SK-N-SH (cell line): ENCODE measurements around the gene PLCB1. TPM values are rescaled to one million over a fixed set of nuclear protein-coding genes. Genes with fewer than 3 reads are reported as not detected.

ENCODE experiments used
- CTCF ChIA-PET: fragments of 300-600, 350-600 bp; formaldehyde crosslinking; extraction: SDS; loops from one replicate; lab custom pipeline; 2021; lab: Yijun Ruan, JAX
- POLR2A ChIA-PET: fragments of 350-600 bp; sonication (Branson Sonifier 250); formaldehyde crosslinking; extraction: SDS; loops from one replicate; lab custom pipeline; 2020; ENCODE audit warnings: antibody characterized with exemption, inconsistent platforms; lab: Yijun Ruan, JAX
- DNase-seq: peaks from one replicate; pipeline ENCODE4 v3.0.0; 2012
- H2AFZ ChIP-seq: fragments of 200-600 bp; sonication (generic); 2 replicates; pipeline ENCODE4 v1.8.1; 2016; ENCODE audit warnings: antibody characterized with exemption, mild to moderate bottlenecking, low read depth
- H3F3A ChIP-seq: fragments of 200-600 bp; sonication (generic); replicated peaks from 2 replicates; pipeline ENCODE3; 2016; ENCODE audit warnings: antibody characterized with exemption, mild to moderate bottlenecking; ENCODE audit not compliant: insufficient read depth
- H3K27ac ChIP-seq, 2 experiments: fragments of 200-500 bp in 1 of 2; fragments of 200-600 bp in 1 of 2; sonication (Bioruptor generic) in 1 of 2; sonication (generic), shearing (Covaris generic) in 1 of 2; 2 replicates each; pipeline versions ENCODE4 v1.5.1 to v1.6.1; 2014 to 2016; ENCODE audit warnings: low read depth in 2 of 2, inconsistent platforms in 1 of 2, low read length in 1 of 2, mild to moderate bottlenecking in 1 of 2, mixed read lengths in 1 of 2
- H3K27me3 ChIP-seq: fragments of 200-600 bp; sonication (generic), shearing (Covaris generic); 2 replicates; pipeline ENCODE4 v1.6.1; 2016; ENCODE audit warnings: mixed run types; ENCODE audit not compliant: insufficient read depth
- H3K36me3 ChIP-seq, 2 experiments: fragments of 200-500 bp in 1 of 2; fragments of 200-600 bp in 1 of 2; sonication (Bioruptor generic) in 1 of 2; sonication (generic) in 1 of 2; replicated peaks in 1 of 2; 2 replicates each; pipeline versions ENCODE3 to v1.5.1; 2014 to 2016; ENCODE audit warnings: low read length in 1 of 2, mild to moderate bottlenecking in 1 of 2; ENCODE audit not compliant: insufficient read depth in 2 of 2, control insufficient read depth in 1 of 2
- H3K4me1 ChIP-seq, 2 experiments: fragments of 200-500 bp in 1 of 2; fragments of 200-600 bp in 1 of 2; sonication (Bioruptor generic) in 1 of 2; sonication (generic), shearing (Covaris generic) in 1 of 2; 2 replicates each; pipeline versions ENCODE4 v1.5.1 to v1.6.1; 2014 to 2016; ENCODE audit warnings: low read depth in 1 of 2, low read length in 1 of 2, mixed run types in 1 of 2; ENCODE audit not compliant: insufficient read depth in 2 of 2, control insufficient read depth in 1 of 2
- H3K4me2 ChIP-seq: fragments of 200-600 bp; sonication (generic), shearing (Covaris generic); 2 replicates; pipeline ENCODE4 v1.6.1; 2017; ENCODE audit warnings: mixed run types
- H3K4me3 ChIP-seq, 2 experiments: fragments of 200-500 bp in 1 of 2; fragments of 200-600 bp in 1 of 2; sonication (Bioruptor generic) in 1 of 2; sonication (generic), shearing (Covaris generic) in 1 of 2; 2 replicates each; pipeline versions ENCODE4 v1.5.1 to v1.8.1; 2014 to 2016; ENCODE audit warnings: low read depth in 2 of 2, inconsistent platforms in 1 of 2, low read length in 1 of 2, mild to moderate bottlenecking in 1 of 2, mixed read lengths in 1 of 2, moderate library complexity in 1 of 2
- H3K79me2 ChIP-seq: fragments of 200-600 bp; sonication (generic); 2 replicates; pipeline ENCODE4 v1.8.1; 2017; ENCODE audit warnings: mild to moderate bottlenecking; ENCODE audit not compliant: insufficient read depth
- H3K9ac ChIP-seq: fragments of 200-600 bp; sonication (generic); 2 replicates; pipeline ENCODE4 v1.6.1; 2017; ENCODE audit warnings: mixed run types
- H3K9me2 ChIP-seq: fragments of 200-600 bp; sonication (generic); 2 replicates; pipeline ENCODE4 v1.6.1; 2017; ENCODE audit warnings: mixed run types
- H3K9me3 ChIP-seq: fragments of 200-600 bp; sonication (generic); 2 replicates; pipeline ENCODE4 v1.6.1; 2017; ENCODE audit warnings: mixed run types, mild to moderate bottlenecking, moderate library complexity
- H4K20me1 ChIP-seq: fragments of 200-600 bp; sonication (generic); 2 replicates; pipeline ENCODE4 v1.6.1; 2017; ENCODE audit warnings: mild to moderate bottlenecking, mixed run types; ENCODE audit not compliant: insufficient read depth
- ELF1 ChIP-seq: IDR thresholded peaks from 2 replicates; pipeline ENCODE4 v1.4.0; 2012
- FOXJ3 ChIP-seq: sonication (generic); formaldehyde crosslinking; IDR thresholded peaks from 2 replicates; pipeline ENCODE4 v1.5.1; 2020; ENCODE audit warnings: mild to moderate bottlenecking, missing genetic modification reagents
- FOXM1 ChIP-seq: IDR thresholded peaks from 2 replicates; pipeline ENCODE4 v1.4.0; 2012; ENCODE audit warnings: low read depth, mild to moderate bottlenecking
- GABPA ChIP-seq: IDR thresholded peaks from 2 replicates; pipeline ENCODE4 v1.4.0; 2012; ENCODE audit warnings: low read depth, mild to moderate bottlenecking
- NRF1 ChIP-seq: IDR thresholded peaks from 2 replicates; pipeline ENCODE4 v1.6.1; 2012; ENCODE audit warnings: low read depth, mild to moderate bottlenecking, low read length
- RCOR1 ChIP-seq: fragments of 150-350 bp; IDR thresholded peaks from 2 replicates; pipeline ENCODE4 v1.6.1; 2017; ENCODE audit warnings: antibody characterized with exemption, low read length
- RXRA ChIP-seq: IDR thresholded peaks from 2 replicates; pipeline ENCODE4 v1.4.0; 2012; ENCODE audit warnings: low read depth, mild to moderate bottlenecking, borderline replicate concordance
- SMC3 ChIP-seq: IDR thresholded peaks from 2 replicates; pipeline ENCODE4 v1.6.1; 2012; ENCODE audit warnings: low read depth, low read length, improper control_type of control experiment
- TCF12 ChIP-seq: IDR thresholded peaks from 2 replicates; pipeline ENCODE4 v1.4.0; 2012
- TEAD4 ChIP-seq: IDR thresholded peaks from 2 replicates; pipeline ENCODE4 v1.4.0; 2012; ENCODE audit warnings: mild to moderate bottlenecking, borderline replicate concordance; ENCODE audit not compliant: insufficient read depth
- YY1 ChIP-seq: IDR thresholded peaks from 2 replicates; pipeline ENCODE4 v1.4.0; 2012; ENCODE audit warnings: low read depth, mild to moderate bottlenecking
- WGBS: methylation state at CpG from one replicate; pipeline ENCODE4 v1.1.6; 2017; ENCODE audit warnings: low lambda C conversion rate; 5-methylcytosine and 5-hydroxymethylcytosine counted together
- polyA plus RNA-seq, 3 experiments: library from polyadenylated mRNA; depleted of rRNA; stranded (reverse); fragments of >200 nt; gene quantifications; 2 replicates each; pipeline ENCODE4 v1.2.3, GENCODE V29; 2012
- TF ChIP-seq, protein P1 (sequence below): fragments of 200-600 bp; sonication (generic); IDR thresholded peaks from 2 replicates; pipeline ENCODE4 v1.6.1; 2017; ENCODE audit warnings: antibody characterized with exemption, mild to moderate bottlenecking, moderate library complexity
- TF ChIP-seq, protein P2 (sequence below): IDR thresholded peaks from 2 replicates; pipeline ENCODE4; 2012
- TF ChIP-seq, protein P3 (sequence below): IDR thresholded peaks from 2 replicates; pipeline ENCODE4 v1.4.0; 2012; ENCODE audit warnings: low read depth, borderline replicate concordance

The PLCB1 gene
- polyA plus RNA-seq, 1 of the 3 experiments (the other 2 are of a cell fraction) = 10.5 TPM

DNA sequence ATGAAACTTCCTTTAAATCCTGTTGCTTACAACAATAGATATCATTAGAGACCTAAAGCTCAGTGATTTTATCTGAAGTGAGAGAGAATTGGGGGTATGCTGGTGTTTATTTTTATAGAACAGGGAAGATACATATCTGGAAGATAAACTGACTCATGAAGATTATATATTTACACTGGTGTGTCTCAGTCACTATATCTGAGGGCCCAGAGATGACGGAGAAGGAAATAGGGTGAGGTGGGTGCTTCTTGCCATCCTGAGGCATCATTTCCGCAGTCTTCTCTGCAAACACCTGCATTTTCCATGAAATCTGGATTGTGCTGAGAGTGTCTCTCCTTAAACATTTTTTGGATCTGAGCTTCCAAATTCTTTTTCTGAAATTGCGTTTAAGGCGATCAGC is 5.9 kb upstream of the PLCB1 start:
- H3K27me3 ChIP-seq = no peaks in the 10 kb centered on the region
- DNase-seq = no peak
- H3F3A ChIP-seq = no peaks in the 10 kb centered on the region
- ChIA-PET POLR2A (no interaction called here), CTCF (interaction anchor here (0.6 to 20.5 kb wide), 6 partner anchors 22 to 595 kb away, joined by 3 to 269 read pairs (median 10); no protein-coding TSS in a partner anchor)
- 90% methylated on average over 4 of the region's 4 CpGs for WGBS
- TF ChIP-seq, protein P1, sequence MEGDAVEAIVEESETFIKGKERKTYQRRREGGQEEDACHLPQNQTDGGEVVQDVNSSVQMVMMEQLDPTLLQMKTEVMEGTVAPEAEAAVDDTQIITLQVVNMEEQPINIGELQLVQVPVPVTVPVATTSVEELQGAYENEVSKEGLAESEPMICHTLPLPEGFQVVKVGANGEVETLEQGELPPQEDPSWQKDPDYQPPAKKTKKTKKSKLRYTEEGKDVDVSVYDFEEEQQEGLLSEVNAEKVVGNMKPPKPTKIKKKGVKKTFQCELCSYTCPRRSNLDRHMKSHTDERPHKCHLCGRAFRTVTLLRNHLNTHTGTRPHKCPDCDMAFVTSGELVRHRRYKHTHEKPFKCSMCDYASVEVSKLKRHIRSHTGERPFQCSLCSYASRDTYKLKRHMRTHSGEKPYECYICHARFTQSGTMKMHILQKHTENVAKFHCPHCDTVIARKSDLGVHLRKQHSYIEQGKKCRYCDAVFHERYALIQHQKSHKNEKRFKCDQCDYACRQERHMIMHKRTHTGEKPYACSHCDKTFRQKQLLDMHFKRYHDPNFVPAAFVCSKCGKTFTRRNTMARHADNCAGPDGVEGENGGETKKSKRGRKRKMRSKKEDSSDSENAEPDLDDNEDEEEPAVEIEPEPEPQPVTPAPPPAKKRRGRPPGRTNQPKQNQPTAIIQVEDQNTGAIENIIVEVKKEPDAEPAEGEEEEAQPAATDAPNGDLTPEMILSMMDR = no peak
- no peak for TF ChIP-seq GABPA
- TF ChIP-seq TCF12 = no peak
- TF ChIP-seq, protein P2, sequence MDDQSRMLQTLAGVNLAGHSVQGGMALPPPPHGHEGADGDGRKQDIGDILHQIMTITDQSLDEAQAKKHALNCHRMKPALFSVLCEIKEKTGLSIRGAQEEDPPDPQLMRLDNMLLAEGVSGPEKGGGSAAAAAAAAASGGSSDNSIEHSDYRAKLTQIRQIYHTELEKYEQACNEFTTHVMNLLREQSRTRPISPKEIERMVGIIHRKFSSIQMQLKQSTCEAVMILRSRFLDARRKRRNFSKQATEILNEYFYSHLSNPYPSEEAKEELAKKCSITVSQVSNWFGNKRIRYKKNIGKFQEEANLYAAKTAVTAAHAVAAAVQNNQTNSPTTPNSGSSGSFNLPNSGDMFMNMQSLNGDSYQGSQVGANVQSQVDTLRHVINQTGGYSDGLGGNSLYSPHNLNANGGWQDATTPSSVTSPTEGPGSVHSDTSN = no peak
- TF ChIP-seq FOXJ3 = no peak
- TF ChIP-seq NRF1 = no peak
- no peak for TF ChIP-seq TEAD4
- H3K9me3 ChIP-seq = no peaks in the 10 kb centered on the region
- H3K79me2 ChIP-seq = no peaks in the 10 kb centered on the region
- no peak overlapping the region for H3K27ac ChIP-seq
- no peak overlapping the region for H3K9ac ChIP-seq
- no peak overlapping the region for H2AFZ ChIP-seq
- H4K20me1 ChIP-seq = no peaks in the 10 kb centered on the region
- no peak overlapping the region for H3K4me3 ChIP-seq
- H3K9me2 ChIP-seq = no peaks in the 10 kb centered on the region
- H3K4me1 ChIP-seq = peaks cover 4% of the 10 kb centered on the region in 2 experiments; a peak in 3 of 4 replicates
- H3K36me3 ChIP-seq = no peaks in the 10 kb centered on the region
- no peak overlapping the region for H3K4me2 ChIP-seq

DNA sequence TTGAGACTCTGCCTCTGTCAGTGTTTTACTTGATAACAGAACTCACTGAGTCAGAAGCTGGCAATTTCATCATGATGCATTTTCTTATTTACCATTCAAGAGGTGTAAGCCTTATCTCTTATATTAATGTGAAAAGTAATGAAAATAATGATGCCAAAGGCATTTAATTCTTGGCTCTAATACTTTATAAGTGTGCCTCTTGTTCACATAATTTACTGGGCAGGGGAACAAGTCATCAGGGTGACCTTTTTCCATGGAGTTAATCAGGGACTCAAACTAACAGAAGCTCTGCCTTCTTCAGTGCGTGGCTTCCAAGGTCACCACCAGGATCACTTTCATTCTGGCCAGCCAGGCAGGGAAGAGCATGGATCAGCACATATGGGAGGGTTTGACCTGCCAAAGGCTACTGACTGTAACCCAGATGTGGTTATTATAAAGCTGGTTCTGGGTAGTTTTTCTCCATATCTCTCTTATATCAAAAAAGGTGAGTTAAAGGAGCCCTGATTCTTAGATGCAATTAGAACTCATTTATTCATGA is 5.2 kb upstream of the PLCB1 start:
- H3K4me2 ChIP-seq = no peak overlapping the region
- no peak for DNase-seq
- ChIA-PET POLR2A (no interaction called here), CTCF (interaction anchor here (0.6 to 20.5 kb wide), 8 partner anchors 76 to 594 kb away, joined by 3 to 269 read pairs (median 8); no protein-coding TSS in a partner anchor)
- TF ChIP-seq TEAD4 (no peak), YY1 (no peak), ELF1 (no peak), SMC3 (no peak), RXRA (no peak), FOXM1 (no peak), RCOR1 (no peak), GABPA (no peak)
- TF ChIP-seq, protein P3, sequence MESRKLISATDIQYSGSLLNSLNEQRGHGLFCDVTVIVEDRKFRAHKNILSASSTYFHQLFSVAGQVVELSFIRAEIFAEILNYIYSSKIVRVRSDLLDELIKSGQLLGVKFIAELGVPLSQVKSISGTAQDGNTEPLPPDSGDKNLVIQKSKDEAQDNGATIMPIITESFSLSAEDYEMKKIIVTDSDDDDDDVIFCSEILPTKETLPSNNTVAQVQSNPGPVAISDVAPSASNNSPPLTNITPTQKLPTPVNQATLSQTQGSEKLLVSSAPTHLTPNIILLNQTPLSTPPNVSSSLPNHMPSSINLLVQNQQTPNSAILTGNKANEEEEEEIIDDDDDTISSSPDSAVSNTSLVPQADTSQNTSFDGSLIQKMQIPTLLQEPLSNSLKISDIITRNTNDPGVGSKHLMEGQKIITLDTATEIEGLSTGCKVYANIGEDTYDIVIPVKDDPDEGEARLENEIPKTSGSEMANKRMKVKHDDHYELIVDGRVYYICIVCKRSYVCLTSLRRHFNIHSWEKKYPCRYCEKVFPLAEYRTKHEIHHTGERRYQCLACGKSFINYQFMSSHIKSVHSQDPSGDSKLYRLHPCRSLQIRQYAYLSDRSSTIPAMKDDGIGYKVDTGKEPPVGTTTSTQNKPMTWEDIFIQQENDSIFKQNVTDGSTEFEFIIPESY = no peak
- no peak overlapping the region for H3K27ac ChIP-seq
- no peaks in the 10 kb centered on the region for H3K79me2 ChIP-seq
- no peaks in the 10 kb centered on the region for H4K20me1 ChIP-seq
- no peaks in the 10 kb centered on the region for H3F3A ChIP-seq
- no peaks in the 10 kb centered on the region for H3K27me3 ChIP-seq
- no peak overlapping the region for H3K4me3 ChIP-seq
- no peaks in the 10 kb centered on the region for H3K9me3 ChIP-seq
- no peaks in the 10 kb centered on the region for H3K36me3 ChIP-seq
- H3K9ac ChIP-seq = no peak overlapping the region
- H3K9me2 ChIP-seq = no peaks in the 10 kb centered on the region
- H2AFZ ChIP-seq = no peak overlapping the region
- peaks cover 4 to 8% of the 10 kb centered on the region in 2 experiments; a peak in 3 of 4 replicates for H3K4me1 ChIP-seq
- WGBS = 88% methylated on average over 1 of the region's 1 CpG
